ENCODE measurements around the gene FAM193B. TPM values are rescaled to one million over a fixed set of nuclear protein-coding genes. Genes with fewer than 3 reads are reported as not detected.
A peak's percentile ranks its signal among the peaks of the same experiment; 100 is the strongest.

The FAM193B gene
- total RNA-seq, 1 donor, result 32.6 TPM

GRCh38 chr5:177540438-177540837, 13.9 kb downstream of the FAM193B start:
- Histone ChIP-seq H3K9me3 (ENCODE audit: low read depth, low read length) (no peaks in the 10 kb centered on the region), H3K4me1 (ENCODE audit: insufficient read depth, low read length) (peaks cover 60% of the 10 kb centered on the region), H3K27ac (ENCODE audit: low read depth, low read length) (peak overlapping the region; percentile 45), H3K4me2 (ENCODE audit: insufficient read depth, low read length) (no peak overlapping the region), H3K27me3 (ENCODE audit: insufficient read depth, low read length) (no peaks in the 10 kb centered on the region), H3K4me3 (ENCODE audit: insufficient read depth, low read length) (no peak overlapping the region), H4K20me1 (ENCODE audit: insufficient read depth, low read length) (peaks cover 17% of the 10 kb centered on the region), H2AFZ (ENCODE audit: low read length) (no peak overlapping the region), H3K36me3 (ENCODE audit: insufficient read depth, low read length) (peaks cover 19% of the 10 kb centered on the region), H3K79me2 (ENCODE audit: insufficient read depth, low read length) (peaks cover 63% of the 10 kb centered on the region)
- TF ChIP-seq CTCF (IDR thresholded peaks at IDR 0.05; ENCODE audit: extremely low read depth, low read depth, low read length), result no peak
- no peak for DNase-seq (ENCODE audit: insufficient read length, low spot score, missing footprints)

GRCh38 chr5:177539411-177539810, 15.0 kb downstream of the FAM193B start:
- Histone ChIP-seq H3K4me3 (ENCODE audit: insufficient read depth, low read length) (peak overlapping the region; percentile 34), H2AFZ (ENCODE audit: low read length) (no peak overlapping the region), H3K27me3 (ENCODE audit: insufficient read depth, low read length) (no peaks in the 10 kb centered on the region), H4K20me1 (ENCODE audit: insufficient read depth, low read length) (peaks cover 20% of the 10 kb centered on the region), H3K4me2 (ENCODE audit: insufficient read depth, low read length) (peak overlapping the region; percentile 56), H3K4me1 (ENCODE audit: insufficient read depth, low read length) (peaks cover 51% of the 10 kb centered on the region), H3K9me3 (ENCODE audit: low read depth, low read length) (no peaks in the 10 kb centered on the region), H3K36me3 (ENCODE audit: insufficient read depth, low read length) (peaks cover 29% of the 10 kb centered on the region), H3K79me2 (ENCODE audit: insufficient read depth, low read length) (peaks cover 71% of the 10 kb centered on the region), H3K27ac (ENCODE audit: low read depth, low read length) (peak overlapping the region; percentile 95)
- no peak for TF ChIP-seq CTCF (IDR thresholded peaks at IDR 0.05; ENCODE audit: extremely low read depth, low read depth, low read length)
- DNase-seq (ENCODE audit: insufficient read length, low spot score, missing footprints), result peak; percentile 95

GRCh38 chr5:177538876-177539275, 15.5 kb downstream of the FAM193B start:
- no peak for TF ChIP-seq CTCF (IDR thresholded peaks at IDR 0.05; ENCODE audit: extremely low read depth, low read depth, low read length)
- H3K4me3 ChIP-seq (ENCODE audit: insufficient read depth, low read length), result peak overlapping the region; percentile 30

GRCh38 chr5:177537389-177538361, 16.7 kb downstream of the FAM193B start:
- no peak for TF ChIP-seq CTCF (IDR thresholded peaks at IDR 0.05; ENCODE audit: extremely low read depth, low read depth, low read length)
- peaks cover 26% of the 10 kb centered on the region for H4K20me1 ChIP-seq (ENCODE audit: insufficient read depth, low read length)
- H3K4me3 ChIP-seq (ENCODE audit: insufficient read depth, low read length), result peak overlapping the region; percentile 32
- peaks cover 66% of the 10 kb centered on the region for H3K79me2 ChIP-seq (ENCODE audit: insufficient read depth, low read length)
- no peaks in the 10 kb centered on the region for H3K9me3 ChIP-seq (ENCODE audit: low read depth, low read length)
- H3K36me3 ChIP-seq (ENCODE audit: insufficient read depth, low read length), result peaks cover 29% of the 10 kb centered on the region
- no peaks in the 10 kb centered on the region for H3K27me3 ChIP-seq (ENCODE audit: insufficient read depth, low read length)
- DNase-seq (ENCODE audit: insufficient read length, low spot score, missing footprints), result peak; percentile 97
- no peak overlapping the region for H2AFZ ChIP-seq (ENCODE audit: low read length)
- peak overlapping the region; percentile 76 for H3K4me2 ChIP-seq (ENCODE audit: insufficient read depth, low read length)
- H3K4me1 ChIP-seq (ENCODE audit: insufficient read depth, low read length), result peaks cover 40% of the 10 kb centered on the region
- H3K27ac ChIP-seq (ENCODE audit: low read depth, low read length), result peak overlapping the region; percentile 95

More at GRCh38 chr5:177538876-177539275, 15.5 kb downstream of the FAM193B start:
- Histone ChIP-seq H3K4me1 (ENCODE audit: insufficient read depth, low read length) (peaks cover 46% of the 10 kb centered on the region), H4K20me1 (ENCODE audit: insufficient read depth, low read length) (peaks cover 21% of the 10 kb centered on the region), H3K79me2 (ENCODE audit: insufficient read depth, low read length) (peaks cover 69% of the 10 kb centered on the region), H3K9me3 (ENCODE audit: low read depth, low read length) (no peaks in the 10 kb centered on the region), H3K4me2 (ENCODE audit: insufficient read depth, low read length) (peak overlapping the region; percentile 56), H3K36me3 (ENCODE audit: insufficient read depth, low read length) (peaks cover 29% of the 10 kb centered on the region), H3K27me3 (ENCODE audit: insufficient read depth, low read length) (no peaks in the 10 kb centered on the region), H2AFZ (ENCODE audit: low read length) (no peak overlapping the region), H3K27ac (ENCODE audit: low read depth, low read length) (peak overlapping the region; percentile 95)
- DNase-seq (ENCODE audit: insufficient read length, low spot score, missing footprints), result no peak

Data from osteoblast (primary cell).